Activated CD4-positive, alpha-beta T cell treated with anti-CD3 and anti-CD28 coated beads, Interleukin-2, Interleukin-4, amounts not matched to agents 100 ng/mL and 50 ng/mL, durations not matched to agents 16 hours and 8 hours (primary cell): ENCODE results near the gene PPP2R3B.
A peak's percentile ranks its signal among the peaks of the same experiment; 100 is the strongest.
"Not testable (repeated sequence)": the region's sequence is repeated elsewhere in the genome, so short reads cannot be mapped to it uniquely, and the experiment has no call there.

ENCODE experiments used
- DNase-seq: peaks from one replicate; pipeline ENCODE4 v3.0.0-alpha.2; 2020; ENCODE audit warnings: low spot score

Gene PPP2R3B, protein sequence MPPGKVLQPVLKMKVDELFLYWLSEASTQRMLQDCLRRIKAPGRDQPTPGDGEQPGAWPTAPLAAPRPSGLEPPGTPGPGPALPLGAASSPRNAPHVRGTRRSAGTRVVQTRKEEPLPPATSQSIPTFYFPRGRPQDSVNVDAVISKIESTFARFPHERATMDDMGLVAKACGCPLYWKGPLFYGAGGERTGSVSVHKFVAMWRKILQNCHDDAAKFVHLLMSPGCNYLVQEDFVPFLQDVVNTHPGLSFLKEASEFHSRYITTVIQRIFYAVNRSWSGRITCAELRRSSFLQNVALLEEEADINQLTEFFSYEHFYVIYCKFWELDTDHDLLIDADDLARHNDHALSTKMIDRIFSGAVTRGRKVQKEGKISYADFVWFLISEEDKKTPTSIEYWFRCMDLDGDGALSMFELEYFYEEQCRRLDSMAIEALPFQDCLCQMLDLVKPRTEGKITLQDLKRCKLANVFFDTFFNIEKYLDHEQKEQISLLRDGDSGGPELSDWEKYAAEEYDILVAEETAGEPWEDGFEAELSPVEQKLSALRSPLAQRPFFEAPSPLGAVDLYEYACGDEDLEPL

DNA sequence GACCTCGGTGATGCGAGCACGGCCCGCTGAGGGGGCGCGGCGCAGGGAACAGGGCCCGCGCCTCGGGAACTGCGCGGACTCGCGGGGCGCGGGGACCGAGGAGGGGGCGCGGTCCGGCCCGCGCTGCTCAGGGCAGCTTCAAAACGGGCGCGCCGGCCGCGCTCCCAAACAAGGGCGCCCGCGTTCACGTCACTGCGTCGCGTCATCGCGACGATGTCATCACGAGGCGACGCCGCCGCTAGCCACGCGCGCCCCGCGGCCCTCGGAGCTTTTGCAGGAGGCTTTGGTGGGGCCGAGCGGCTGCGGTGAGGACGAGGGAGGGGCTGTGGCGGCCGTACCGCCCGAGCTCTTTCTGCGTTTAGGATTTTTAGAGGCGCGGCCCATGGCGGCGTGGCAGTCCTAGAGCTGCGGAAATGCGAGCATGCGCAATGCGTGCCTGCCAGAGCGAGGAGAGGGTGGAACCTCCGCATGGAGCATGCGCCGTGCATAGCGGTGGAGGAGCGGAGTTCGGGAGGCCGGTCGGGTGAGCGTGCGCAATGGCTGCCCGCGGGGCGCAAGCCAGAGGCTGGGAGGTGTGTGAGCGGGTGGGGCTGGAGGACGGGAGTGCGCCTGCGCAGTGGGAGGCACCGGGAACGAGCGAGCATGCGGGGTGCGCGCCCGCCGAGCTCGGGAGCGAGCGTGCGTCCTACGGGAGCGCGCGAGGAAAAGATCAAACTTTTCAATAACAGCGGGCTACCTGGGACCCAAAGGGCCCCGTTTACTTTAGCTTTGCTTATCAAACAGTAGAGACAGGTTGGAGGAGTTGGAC lies at the start of gene PPP2R3B:
Gene PPP2R3B (minus strand): TSS at position 140 of the 808 bp plus-strand sequence. CDS start 216 bp downstream, outside the sequence.
- DNase-seq = peak; percentile 99

DNA sequence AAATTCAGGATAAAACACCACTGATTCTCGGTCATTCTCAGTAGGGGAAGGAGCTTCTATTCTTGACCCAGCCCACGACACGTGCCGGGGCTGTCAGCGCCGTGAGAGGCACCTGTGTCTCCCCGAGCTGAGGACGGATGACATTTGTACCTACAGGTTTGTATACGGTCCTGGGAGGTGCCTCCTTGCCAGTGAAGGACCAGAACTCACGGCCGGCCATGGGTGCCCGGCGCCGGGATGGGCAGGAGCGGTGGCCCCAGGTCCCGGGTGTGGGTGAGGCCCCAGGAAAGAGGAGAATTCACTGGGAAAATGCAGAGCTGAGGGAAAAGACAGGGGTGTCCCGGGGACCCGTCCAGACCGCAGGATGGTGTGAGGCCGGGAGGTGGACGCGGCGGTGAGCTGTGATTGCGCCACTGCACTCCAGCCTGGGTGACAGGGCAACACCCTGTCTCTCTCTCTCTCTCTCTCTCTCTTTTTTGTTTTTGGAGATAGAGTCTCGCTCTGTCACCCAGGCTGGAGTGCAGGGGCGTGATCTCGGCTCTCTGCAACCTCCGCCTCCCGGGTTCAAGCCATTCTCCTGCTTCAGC lies 48.9 kb upstream of the PPP2R3B start:
- DNase-seq = no peak

DNA sequence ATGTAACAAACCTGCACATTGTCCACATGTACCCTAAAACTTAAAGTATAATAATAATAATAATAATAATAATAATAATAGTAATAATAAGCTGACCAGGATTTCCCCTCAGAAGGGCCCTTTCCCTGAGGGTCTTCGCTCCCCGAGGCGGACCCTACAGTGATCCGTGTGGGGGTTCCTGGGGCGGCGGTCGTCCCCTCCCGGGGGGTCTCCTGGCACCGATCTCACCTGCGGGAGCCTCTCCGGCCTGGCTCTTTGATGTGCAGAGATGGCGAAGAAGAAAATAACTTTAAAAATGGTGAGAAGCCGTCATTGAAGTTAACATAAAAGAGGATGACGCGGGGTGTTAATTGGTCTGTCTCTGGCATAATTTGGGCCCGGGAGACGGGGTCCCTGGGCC lies 48.2 kb upstream of the PPP2R3B start:
- no peak for DNase-seq

DNA sequence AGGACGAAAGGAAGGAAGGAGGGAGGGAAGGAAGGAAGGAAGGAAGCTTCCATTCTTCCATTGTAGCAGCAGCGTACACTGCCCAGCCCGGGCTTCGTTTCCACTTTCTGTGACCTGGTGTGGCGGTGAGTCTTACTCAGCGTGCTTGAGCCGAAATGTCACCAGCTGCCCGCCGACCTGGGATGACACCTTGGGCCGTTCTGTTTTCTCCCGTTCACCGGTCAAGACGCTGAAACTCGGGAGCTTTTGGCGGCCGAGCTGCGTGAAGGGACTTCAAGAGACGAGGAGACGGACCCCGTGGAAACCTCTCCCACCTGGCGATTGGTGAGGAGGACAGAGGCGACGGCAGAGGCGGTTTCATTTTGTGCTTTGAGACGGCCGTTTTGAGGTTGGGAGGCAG lies 47.1 kb upstream of the PPP2R3B start:
- DNase-seq = no peak

DNA sequence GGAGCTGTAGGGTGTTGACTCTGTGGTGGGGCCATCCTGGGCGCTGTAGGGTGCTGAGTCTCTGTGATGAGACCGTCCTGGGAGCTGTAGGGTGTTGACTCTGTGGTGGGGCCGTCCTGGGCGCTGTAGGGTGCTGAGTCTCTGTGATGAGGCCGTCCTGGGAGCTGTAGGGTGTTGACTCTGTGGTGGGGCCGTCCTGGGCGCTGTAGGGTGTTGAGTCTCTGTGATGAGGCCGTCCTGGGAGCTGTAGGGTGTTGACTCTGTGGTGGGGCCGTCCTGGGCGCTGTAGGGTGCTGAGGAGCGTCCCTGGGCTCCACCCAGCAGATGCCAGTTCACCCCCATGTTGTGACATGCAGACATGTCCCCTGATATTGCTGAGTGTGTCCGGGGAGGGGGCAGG lies 46.0 kb upstream of the PPP2R3B start:
- not testable (repeated sequence) for DNase-seq

DNA sequence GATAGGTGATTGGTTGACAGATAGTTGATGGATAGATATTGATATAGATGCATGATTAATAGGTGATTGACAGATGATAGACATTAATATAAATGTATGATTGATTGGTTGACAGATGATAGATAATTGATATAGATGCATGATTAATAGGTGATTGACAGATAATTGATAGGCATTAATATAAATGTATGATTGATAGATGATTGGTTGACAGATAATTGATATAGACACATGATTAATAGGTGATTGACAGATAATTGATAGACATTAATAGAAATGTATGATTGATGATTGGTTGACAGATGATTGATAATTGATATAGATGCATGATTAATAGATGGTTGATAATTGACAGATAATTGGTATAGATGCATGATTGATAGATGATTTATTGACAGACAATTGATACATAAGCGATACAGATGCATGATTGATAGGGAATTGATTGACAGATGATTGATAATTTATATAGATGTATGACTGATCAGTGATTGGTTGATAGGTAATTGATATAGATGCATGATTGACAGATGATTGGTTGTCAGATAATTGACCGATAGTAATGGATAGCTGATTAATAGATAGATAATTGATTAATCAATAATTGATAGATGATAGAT lies 44.9 kb upstream of the PPP2R3B start:
- DNase-seq = no peak

DNA sequence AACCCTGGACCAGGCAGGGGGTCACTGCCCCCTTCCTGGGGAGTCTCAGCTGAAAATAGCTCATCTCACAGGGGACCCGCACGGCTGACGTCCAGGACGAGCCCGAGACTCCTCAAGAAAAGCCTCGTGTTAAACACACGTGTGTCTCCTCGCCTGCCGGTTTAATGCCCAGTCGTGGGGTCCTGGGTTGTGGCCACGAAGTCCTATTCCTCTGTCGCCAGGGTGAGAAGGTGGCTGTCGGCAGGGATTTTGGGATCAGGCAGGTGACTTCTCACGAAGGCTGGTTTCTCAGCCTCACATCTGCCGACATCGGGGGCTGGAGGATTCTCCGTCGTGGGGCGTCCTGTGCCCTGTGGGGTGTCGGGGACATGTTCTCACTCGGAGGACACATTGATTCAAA lies 44.3 kb upstream of the PPP2R3B start:
- no peak for DNase-seq

DNA sequence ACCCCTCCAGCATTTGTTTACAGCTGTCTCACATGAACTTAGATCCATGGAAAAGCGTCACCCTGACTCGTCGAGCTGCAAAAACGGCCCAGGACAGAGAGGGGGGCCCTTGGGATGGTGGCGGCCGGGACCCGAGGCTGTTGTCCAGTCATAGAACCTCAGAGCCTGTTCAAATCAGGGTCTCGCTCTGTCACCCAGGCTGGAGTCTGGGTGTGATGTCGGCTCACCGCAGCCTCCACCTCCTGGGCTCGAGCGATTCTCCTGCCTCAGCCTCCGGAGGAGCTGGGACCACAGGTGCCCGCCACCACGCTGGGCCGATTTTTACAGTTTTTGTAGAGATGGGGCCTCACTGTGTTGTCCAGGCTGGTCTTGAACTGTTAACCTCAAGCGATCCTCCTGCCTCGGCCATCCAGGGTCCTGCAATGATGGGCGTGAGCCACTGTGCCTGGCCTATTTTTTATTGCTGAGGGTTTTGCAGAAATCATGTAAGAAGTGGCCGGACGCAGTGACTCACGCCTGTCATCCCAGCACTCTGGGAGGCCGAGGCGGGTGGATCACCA lies 42.6 kb upstream of the PPP2R3B start:
- DNase-seq = no peak

DNA sequence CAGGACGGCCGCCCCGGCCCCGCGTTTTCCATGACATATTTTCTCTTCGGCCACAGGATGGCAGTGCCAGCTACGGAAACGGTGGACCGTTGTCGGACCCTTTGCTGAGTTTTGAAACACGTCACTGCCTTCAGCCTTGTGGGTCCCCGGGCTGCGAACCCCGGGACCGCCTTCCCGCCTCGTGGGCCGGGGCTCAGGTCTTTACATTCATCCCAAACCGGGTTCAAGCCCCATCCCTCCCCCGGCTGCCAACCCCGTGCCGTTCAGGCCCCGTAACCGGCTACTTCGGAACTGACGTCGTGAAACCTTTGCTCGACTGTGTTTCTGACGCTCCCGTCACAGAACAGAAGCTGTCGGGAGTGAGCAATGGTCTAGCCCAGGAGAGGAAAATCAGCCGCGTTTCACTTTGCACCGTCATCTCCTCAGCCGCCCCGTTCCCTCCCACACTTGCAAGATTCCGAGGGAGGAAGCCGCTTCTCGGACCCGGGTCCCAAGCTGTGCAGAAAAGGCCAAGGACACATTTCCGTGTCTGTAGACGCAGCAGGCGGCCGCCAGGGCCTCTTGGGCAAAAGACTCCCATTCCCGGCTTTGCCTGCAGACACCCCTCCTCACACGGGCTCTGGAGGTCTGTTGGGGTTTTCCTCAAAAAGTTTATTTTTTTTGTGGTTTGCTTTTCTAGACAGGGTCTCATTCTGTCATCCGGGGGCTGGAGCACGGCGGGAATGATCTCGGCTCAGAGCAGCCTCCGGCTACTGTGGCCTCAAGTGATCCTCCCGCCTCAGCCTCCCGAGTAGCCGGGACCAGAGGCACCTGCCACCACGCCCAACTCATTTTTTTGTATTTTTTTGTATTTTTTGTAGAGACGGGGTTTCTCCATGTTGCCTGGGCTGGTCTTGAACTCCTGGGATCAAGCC lies 41.4 kb upstream of the PPP2R3B start:
- DNase-seq = peak; percentile 14

DNA sequence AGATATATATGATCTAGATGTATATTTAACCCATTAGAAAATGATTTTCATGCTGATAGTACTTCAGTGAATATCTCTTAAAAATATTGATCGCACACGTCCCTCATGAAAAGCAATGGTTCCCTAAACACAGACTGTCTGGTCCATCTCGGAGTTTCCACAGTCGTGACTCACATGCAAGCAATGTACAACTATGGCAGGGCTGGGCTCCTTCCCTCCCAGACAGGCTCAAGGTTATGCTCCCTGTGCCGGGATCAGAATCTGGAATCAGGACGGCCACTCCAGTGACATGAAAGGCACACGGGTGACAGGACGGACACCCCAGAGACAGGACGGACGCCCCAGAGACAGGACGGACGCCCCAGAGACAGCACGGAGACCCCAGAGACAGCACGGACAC lies 40.2 kb upstream of the PPP2R3B start:
- DNase-seq = no peak

DNA sequence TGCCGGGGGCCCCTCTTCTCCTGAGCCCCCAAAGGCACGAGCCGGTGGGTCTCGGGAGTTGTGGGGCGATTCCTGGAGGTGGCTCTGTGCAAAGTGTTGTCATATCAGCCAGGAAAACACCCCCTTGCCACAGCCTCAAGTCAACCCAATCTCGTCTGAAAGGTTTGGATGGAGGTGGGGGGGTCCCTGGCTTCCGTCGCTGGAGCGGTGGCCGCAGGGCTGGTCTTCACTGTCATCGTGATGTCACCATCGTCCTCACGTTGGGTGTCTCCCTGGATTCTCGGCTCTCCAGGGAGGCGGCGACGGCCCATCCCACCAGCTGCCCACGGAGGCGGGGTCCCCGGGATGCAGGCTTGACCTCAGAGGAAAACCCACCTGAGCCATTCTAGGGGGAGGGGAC lies 38.3 kb upstream of the PPP2R3B start:
- DNase-seq = no peak

DNA sequence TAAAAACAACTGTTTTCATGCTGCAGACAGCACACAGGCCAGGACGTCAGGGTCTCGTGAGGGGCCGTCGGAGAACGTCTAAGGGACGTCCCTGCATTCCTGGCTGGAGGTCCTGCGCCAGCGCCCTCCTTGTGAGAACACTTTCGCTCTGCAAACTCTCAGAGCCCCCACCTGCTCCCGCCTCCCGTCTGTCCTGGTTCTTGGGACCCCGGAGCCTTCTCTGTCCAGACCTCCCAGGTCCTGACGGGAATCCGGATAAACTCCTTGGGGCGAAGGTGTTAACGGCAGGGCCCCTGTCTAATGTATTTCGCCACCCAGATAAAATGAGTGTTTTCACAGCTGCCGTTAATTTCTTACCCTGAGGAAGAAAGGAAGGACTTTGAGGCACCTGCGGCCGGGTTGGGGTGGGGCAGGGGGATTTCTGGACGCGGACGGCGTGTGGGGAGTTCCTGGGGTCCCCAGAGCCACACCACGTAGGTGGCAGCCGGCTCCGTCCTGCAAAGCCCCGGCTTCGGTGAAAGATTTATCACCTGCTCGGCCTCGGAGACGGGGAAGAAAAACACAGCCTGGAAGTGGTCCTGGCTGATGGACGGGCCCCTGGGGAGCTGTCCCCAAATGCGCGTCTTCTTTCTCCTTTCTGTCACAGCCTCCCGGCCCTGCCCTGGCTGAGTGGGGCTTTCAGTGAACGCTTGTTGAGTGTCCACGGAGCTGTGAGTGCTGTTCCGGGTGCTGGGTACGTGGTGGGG lies 35.1 kb upstream of the PPP2R3B start:
- DNase-seq = no peak

DNA sequence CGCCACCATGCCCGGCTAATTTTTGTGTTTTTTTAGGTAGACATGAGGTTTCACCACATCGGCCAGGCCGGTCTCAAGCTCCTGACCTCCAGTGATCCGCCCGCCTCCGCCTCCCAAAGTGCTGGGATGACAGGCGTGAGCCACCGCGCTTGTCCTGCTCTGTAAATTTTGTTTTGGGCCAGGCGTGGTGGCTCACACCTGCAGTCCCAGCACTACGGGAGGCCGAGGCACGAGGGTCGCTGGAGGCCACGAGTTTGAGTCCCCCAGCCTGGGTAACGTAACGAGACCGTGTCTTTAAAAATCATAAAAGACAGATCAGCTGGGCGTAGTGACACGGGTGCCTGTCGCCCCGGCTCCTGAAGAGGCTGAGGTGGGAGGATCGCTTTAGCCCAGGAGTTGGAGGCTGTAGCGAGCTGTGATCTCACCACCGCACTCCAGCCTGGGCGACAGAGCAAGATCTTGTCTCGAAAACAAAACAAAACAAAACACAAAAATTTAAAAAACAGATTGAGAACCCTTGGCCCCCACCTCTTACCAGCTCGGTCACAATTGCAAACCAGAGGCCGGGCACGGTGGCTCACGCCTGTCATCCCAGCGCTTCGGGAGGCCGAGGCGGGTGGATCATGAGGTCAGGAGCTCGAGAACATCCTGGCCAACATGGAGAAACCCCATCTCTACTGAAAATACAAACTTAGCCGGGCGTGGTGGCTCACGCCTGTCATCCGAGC lies 34.0 kb upstream of the PPP2R3B start:
- no peak for DNase-seq

DNA sequence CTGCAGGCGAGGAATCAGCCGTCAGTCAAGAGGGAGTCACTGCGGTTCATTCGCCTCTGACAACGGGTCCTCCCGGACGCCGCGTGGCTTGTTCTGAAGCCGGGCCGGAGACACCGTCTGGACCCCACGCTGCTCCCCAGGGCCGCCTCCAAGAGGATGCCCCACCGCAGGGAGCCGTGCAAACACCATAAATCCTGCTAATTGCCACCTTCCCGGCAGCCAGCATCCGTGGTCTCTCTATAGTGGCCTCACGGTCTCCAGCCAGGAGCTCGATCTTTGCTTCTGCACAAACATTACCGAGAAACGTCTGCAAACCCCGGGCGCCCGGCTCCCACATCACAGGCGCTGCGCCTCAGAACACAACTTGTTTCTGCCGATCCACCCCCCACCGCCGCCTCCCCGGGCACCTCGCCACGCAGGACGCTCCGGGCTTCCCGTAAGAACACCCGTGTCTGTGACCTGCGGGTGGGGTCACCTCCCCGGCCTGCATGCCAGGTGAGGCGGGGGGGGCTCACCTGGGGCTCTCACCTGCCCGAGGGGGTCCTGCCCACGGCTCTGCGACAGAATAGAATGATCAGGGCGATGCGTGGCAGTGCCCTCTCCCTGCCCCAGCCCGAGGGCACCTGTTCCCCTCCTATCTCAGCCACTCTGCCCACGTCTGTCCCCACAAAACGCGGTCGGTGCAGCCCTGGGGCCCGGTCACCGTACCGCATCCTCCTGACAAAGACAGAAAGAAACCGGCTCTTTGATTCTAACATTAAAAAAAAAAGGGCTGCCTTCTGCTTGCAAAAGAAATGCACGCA lies 32.4 kb upstream of the PPP2R3B start:
- DNase-seq = no peak

DNA sequence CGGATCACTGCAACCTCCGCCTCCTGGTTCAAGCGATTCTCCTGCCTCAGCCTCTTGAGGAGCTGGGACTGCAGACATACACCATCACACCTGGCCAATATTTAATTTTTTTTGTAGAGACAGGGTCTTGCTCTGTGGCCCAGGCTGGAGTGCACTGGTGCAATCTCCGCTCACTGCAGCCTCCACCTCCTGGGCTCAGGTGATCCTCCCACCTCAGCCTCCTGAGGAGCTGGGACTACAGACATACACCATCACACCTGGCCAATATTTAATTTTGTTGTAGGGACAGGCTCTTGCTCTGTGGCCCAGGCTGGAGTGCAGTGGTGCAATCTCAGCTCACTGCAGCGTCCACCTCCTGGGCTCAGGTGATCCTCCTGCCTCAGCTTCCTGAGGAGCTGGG lies 28.8 kb upstream of the PPP2R3B start:
- not testable (repeated sequence) for DNase-seq

DNA sequence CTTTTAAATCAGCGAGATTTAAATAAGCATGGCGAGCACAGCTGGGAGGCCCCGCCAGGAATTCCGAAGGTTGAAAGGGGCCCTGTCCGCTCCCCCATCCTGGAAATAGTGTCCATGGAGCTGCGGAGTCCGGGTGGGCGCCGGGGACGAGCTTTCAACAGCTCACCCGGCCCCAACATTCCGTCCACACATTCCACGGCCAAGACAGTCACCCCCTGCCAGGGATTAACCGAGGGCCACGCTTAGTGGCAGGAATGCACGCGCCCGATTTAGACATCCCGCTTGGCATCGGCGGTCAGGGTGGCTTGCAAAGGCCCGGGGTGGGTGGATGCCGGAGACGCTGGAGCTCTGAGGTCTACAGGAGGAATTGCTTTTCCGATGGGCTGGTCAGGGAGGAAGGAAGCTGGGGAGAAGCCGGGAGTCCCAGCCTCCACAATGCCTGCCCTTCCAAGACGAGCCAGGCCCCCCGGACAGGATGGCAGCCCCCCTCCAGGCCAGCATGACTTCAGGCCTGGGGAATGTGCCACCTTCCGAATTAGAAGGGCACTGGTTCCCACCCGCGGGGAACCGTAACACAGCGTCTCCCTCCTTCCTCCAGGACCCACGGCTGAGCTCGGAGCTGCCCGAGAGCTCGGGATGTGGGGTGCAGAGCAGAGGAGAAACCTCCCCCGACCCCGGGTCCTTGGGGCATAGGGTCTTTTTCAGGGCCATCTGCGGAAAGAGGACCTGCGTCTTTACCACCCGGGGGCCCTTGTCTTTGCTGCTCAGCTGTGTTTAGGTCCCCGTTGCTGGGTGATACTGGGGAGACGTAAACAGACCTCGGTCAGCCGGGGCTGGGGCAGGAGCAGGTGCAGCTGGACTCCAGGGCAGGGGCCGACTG lies 26.9 kb upstream of the PPP2R3B start:
- no peak for DNase-seq

DNA sequence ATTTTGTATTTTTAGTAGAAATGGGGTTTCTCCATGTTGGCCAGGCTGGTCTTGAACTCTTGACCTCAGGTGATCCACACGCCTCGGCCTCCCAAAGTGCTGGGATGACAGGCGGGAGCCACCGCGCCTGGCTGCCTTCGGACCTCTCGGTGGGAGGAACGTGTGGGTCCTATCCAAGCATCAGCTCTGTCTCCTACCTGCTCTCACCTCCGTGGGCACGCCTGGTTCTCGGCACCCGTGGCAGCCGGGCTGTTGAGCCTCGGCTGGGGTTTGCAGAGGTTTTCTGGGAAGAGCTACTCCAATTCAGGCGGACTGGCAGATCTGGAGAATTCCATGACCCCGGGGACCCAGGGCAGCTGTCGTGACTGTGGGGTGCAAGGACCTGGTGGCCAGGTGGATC lies 23.6 kb upstream of the PPP2R3B start:
- no peak for DNase-seq
